Activated naive CD4-positive, alpha-beta T cell treated with anti-CD3 and anti-CD28 coated beads for 36 hours (primary cell): ENCODE measurements around the gene UBXN11. TPM values are rescaled to one million over a fixed set of nuclear protein-coding genes. Genes with fewer than 3 reads are reported as not detected.

ENCODE experiments used
- CTCF ChIA-PET: fragments of 350-600 bp; sonication (Branson Sonifier 250); formaldehyde crosslinking; loops from one replicate; lab custom pipeline; 2021; ENCODE audit warnings: antibody characterized with exemption; lab: Charles Lee
- DNase-seq: peaks from one replicate; pipeline ENCODE4 v3.0.0-alpha.2; 2020
- H3K27ac Mint-ChIP-seq: one replicate; pipeline ENCODE4 v1.8.0; 2021; ENCODE audit warnings: mild to moderate bottlenecking, mixed read lengths
- H3K27me3 Mint-ChIP-seq: one replicate; pipeline ENCODE4 v1.8.0; 2021; ENCODE audit warnings: low read depth, mixed read lengths
- H3K36me3 Mint-ChIP-seq: one replicate; pipeline ENCODE4 v1.8.0; 2021; ENCODE audit warnings: low read depth, mixed read lengths
- H3K4me1 Mint-ChIP-seq: one replicate; pipeline ENCODE4 v1.8.0; 2021; ENCODE audit warnings: low read depth, mixed read lengths
- H3K4me3 Mint-ChIP-seq: one replicate; pipeline ENCODE4 v1.8.0; 2021; ENCODE audit warnings: mild to moderate bottlenecking, moderate library complexity, mixed read lengths
- H3K9me3 Mint-ChIP-seq: one replicate; pipeline ENCODE4 v1.8.0; 2021; ENCODE audit warnings: mixed read lengths
- intact Hi-C: fragments of 100-400 bp; cut with micrococcal nuclease; formaldehyde crosslinking; loops from one replicate; pipeline ENCODE4 v1.15.1; 2023
- total RNA-seq, 2 experiments: library from RNA; stranded (reverse); gene quantifications; one replicate each; pipeline ENCODE4 v1.2.3, GENCODE V29; 2021

UBXN11 gene
- total RNA-seq, 2 experiments from 2014 or later = 26.4 to 26.9 TPM

DNA sequence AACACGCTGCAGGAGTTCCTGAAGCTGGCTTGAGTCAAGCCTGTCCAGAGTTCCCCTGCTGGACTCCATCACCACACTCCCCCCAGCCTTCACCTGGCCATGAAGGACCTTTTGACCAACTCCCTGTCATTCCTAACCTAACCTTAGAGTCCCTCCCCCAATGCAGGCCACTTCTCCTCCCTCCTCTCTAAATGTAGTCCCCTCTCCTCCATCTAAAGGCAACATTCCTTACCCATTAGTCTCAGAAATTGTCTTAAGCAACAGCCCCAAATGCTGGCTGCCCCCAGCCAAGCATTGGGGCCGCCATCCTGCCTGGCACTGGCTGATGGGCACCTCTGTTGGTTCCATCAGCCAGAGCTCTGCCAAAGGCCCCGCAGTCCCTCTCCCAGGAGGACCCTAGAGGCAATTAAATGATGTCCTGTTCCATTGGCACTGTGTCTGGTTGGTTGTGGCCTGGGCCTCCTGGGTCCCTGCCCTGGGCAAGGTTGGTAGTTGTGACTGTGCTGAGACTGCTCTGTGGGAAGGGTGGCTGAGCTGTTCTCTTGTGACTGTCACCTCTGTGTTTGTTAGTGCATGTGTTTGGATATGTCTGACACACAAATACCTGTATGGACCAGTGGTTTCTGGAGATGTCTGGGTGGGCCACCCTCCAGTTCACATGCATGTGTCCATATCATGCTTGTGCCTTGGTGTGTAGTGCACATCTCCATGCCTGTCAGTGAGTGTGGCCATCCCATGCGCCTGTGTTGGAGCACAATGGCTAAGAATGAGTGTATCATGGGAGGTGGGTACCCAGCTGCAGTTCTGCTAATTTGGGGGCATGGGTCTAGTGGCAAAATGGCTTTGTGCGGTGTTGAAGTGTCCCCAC is 25.1 kb downstream of the UBXN11 start:
- Mint-ChIP-seq H3K27me3 (no peaks in the 10 kb centered on the region), H3K27ac (peak overlapping the region; percentile 63), H3K36me3 (peaks cover 32% of the 10 kb centered on the region), H3K4me3 (peak overlapping the region; percentile 58), H3K4me1 (peaks cover 87% of the 10 kb centered on the region), H3K9me3 (no peaks in the 10 kb centered on the region)
- intact Hi-C loops = loop anchor here (5.0 kb wide), 1 partner anchor 154 kb away; no protein-coding TSS in a partner anchor
- CTCF ChIA-PET = interaction anchor here (9.0 kb wide), 1 partner anchor 38 kb away, joined by 193 read pairs; the partner anchor contains the start of gene CD52
- no peak for DNase-seq

GRCh38 chr1:26280333-26281042 is 25.9 kb downstream of the UBXN11 start:
- peaks cover 35% of the 10 kb centered on the region for H3K36me3 Mint-ChIP-seq
- no peaks in the 10 kb centered on the region for H3K9me3 Mint-ChIP-seq
- peak overlapping the region; percentile 83 for H3K27ac Mint-ChIP-seq
- H3K4me3 Mint-ChIP-seq = peak overlapping the region; percentile 81
- no peaks in the 10 kb centered on the region for H3K27me3 Mint-ChIP-seq
- H3K4me1 Mint-ChIP-seq = peaks cover 88% of the 10 kb centered on the region
- intact Hi-C loops = loop anchor here (5.0 kb wide), 1 partner anchor 153 kb away; no protein-coding TSS in a partner anchor
- CTCF ChIA-PET = interaction anchor here (1.1 to 9.0 kb wide), 3 partner anchors 6 to 46 kb away, joined by 5 to 193 read pairs (median 68); partner anchors contain the start of genes CD52 and CEP85
- peak; percentile 30 for DNase-seq

- Mint-ChIP-seq H3K36me3 (peaks cover 33% of the 10 kb centered on the region), H3K9me3 (no peaks in the 10 kb centered on the region), H3K27me3 (no peaks in the 10 kb centered on the region), H3K4me1 (peaks cover 87% of the 10 kb centered on the region), H3K4me3 (peak within 1 kb of the TSS; percentile 81), H3K27ac (peak within 1 kb of the TSS; percentile 87)
- peak; percentile 86 for DNase-seq
- CTCF ChIA-PET = interaction anchor here (0.7 to 9.0 kb wide), 7 partner anchors 7 to 137 kb away, joined by 3 to 193 read pairs (median 5); partner anchors contain the start of genes CD52 and CEP85
- intact Hi-C loops = loop anchor here (1.0 to 5.0 kb wide), 3 partner anchors 8 to 167 kb away; partner anchors contain the start of gene PDIK1L
Observed at GRCh38 chr1:26279456-26280332, 26.7 kb downstream of the UBXN11 start, which contains the start of gene SH3BGRL3. TSS of gene SH3BGRL3 (plus strand) at chr1:26280086. CDS start at chr1:26280156, 70 bp downstream.

DNA sequence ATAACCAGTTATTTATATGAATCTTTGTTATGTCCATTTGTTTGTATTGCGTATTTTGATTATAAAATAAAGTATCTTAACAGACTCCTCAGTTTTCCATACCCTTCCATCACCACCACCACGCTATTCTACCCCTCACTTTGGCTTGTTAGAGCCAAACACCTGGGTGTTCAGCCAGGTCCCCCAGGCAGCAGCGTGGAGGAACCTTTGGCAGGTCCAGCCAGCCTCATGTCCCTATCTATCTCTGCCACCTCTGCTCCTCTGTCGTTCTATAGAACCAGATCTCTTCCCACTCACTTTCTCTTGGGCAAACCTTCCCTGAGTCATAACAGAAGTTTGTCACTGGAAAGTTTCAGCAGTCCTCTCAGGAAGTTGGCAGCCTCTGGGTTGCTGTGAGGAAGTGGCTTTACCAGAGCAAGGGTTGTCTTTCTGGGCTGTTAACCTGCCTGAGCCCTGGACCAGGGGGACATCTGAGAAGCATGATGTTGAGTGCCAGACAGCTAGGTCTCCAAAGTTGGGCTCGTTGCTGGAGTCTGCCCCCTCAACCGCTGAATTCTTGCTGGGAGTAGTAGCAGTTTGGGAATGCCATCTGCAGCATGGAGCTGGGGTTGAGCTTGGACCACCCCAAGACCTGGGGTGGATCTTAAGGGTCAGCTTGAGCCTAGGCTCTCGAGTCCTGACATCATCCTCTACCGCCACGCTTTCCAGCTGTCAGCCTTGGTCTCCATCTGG is 27.5 kb downstream of the UBXN11 start:
- H3K27me3 Mint-ChIP-seq = no peaks in the 10 kb centered on the region
- H3K36me3 Mint-ChIP-seq = peaks cover 33% of the 10 kb centered on the region
- H3K4me3 Mint-ChIP-seq = peak overlapping the region; percentile 81
- CTCF ChIA-PET = interaction anchor here (0.7 to 9.0 kb wide), 8 partner anchors 8 to 138 kb away, joined by 3 to 193 read pairs (median 6); partner anchors contain the start of genes CD52 and CEP85
- DNase-seq = peak; percentile 49
- peaks cover 80% of the 10 kb centered on the region for H3K4me1 Mint-ChIP-seq
- H3K9me3 Mint-ChIP-seq = no peaks in the 10 kb centered on the region
- intact Hi-C loops = loop anchor here (1.0 to 5.0 kb wide), 2 partner anchors 8 to 167 kb away; partner anchors contain the start of gene PDIK1L
- H3K27ac Mint-ChIP-seq = peak overlapping the region; percentile 87

DNA sequence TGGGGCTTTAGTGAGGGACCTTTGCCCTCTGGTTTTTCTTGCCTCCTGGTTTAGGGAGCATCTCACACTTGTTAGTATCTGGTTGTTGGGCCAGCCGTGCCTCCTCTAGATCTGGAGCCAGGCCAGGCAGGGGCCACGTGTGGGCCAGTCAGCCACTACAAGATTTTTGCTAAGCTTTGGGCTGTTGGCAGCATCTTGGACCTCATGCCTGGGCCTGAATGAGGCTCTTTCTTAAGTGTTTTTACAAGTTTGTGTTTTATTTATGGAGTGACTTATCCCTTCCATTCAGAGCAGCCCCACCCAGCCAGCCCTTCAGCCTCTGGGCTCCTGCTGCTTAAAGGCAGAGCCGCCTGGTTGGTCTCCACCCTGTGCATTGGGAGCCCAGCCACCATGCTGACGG is 28.1 kb downstream of the UBXN11 start:
- peaks cover 29% of the 10 kb centered on the region for H3K36me3 Mint-ChIP-seq
- DNase-seq = no peak

GRCh38 chr1:26277719-26278118 is 28.7 kb downstream of the UBXN11 start:
- intact Hi-C loops = loop anchor here (2.0 to 5.0 kb wide), 2 partner anchors 85 to 165 kb away; partner anchors contain the start of gene PDIK1L
- Mint-ChIP-seq H3K9me3 (no peaks in the 10 kb centered on the region), H3K27ac (peak overlapping the region; percentile 26), H3K4me1 (peaks cover 68% of the 10 kb centered on the region), H3K4me3 (no peak overlapping the region), H3K27me3 (no peaks in the 10 kb centered on the region), H3K36me3 (peaks cover 31% of the 10 kb centered on the region)
- no peak for DNase-seq
- CTCF ChIA-PET = interaction anchor here (0.7 to 9.0 kb wide), 6 partner anchors 9 to 139 kb away, joined by 3 to 193 read pairs (median 13); partner anchors contain the start of gene CD52

More for the DNA sequence above, 28.1 kb downstream of the UBXN11 start:
- no peaks in the 10 kb centered on the region for H3K27me3 Mint-ChIP-seq
- H3K27ac Mint-ChIP-seq = peak overlapping the region; percentile 26
- H3K4me1 Mint-ChIP-seq = peaks cover 74% of the 10 kb centered on the region
- intact Hi-C loops = loop anchor here (5.0 kb wide), 1 partner anchor 166 kb away; the partner anchor contains the start of gene PDIK1L
- H3K9me3 Mint-ChIP-seq = no peaks in the 10 kb centered on the region
- no peak overlapping the region for H3K4me3 Mint-ChIP-seq
- CTCF ChIA-PET = interaction anchor here (1.8 to 9.0 kb wide), 4 partner anchors 8 to 86 kb away, joined by 6 to 193 read pairs (median 44); partner anchors contain the start of gene CD52

DNA sequence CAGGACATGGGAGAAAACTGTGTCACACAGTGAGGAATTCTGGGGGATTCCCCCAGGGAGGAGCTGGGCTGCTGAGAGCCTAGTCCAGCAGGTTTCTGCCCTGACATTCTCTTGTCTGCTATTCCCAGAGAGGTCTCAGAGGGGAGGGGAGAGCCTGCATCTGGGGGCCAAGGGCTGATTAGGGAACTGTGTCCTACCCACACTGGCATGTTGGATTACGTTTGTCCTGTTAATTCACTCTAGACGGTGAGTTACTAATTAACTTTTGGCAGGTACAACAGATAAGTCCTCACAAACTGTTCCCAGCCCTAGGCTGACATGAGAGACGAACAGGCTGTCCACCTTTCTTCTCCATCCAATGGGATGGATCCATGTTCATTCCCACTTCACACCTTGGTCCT is 29.2 kb downstream of the UBXN11 start:
- intact Hi-C loops = loop anchor here (2.0 to 5.0 kb wide), 2 partner anchors 86 to 165 kb away; partner anchors contain the start of gene PDIK1L
- CTCF ChIA-PET = interaction anchor here (0.7 to 9.0 kb wide), 6 partner anchors 9 to 140 kb away, joined by 3 to 193 read pairs (median 13); partner anchors contain the start of gene CD52
- H3K4me3 Mint-ChIP-seq = no peak overlapping the region
- no peak for DNase-seq
- no peaks in the 10 kb centered on the region for H3K9me3 Mint-ChIP-seq
- H3K36me3 Mint-ChIP-seq = peaks cover 32% of the 10 kb centered on the region
- H3K27ac Mint-ChIP-seq = peak overlapping the region; percentile 94
- H3K27me3 Mint-ChIP-seq = no peaks in the 10 kb centered on the region
- peaks cover 63% of the 10 kb centered on the region for H3K4me1 Mint-ChIP-seq

- Mint-ChIP-seq H3K27ac (peak overlapping the region; percentile 94), H3K9me3 (no peaks in the 10 kb centered on the region), H3K4me1 (peaks cover 58% of the 10 kb centered on the region), H3K36me3 (peaks cover 35% of the 10 kb centered on the region), H3K4me3 (peak overlapping the region; percentile 10), H3K27me3 (no peaks in the 10 kb centered on the region)
- CTCF ChIA-PET = interaction anchor here (0.6 to 9.0 kb wide), 16 partner anchors 10 to 144 kb away, joined by 3 to 193 read pairs (median 4); partner anchors contain the start of genes CD52 and CEP85
- intact Hi-C loops = loop anchor here (1.0 to 5.0 kb wide), 3 partner anchors 86 to 164 kb away; partner anchors contain the start of gene PDIK1L
- no peak for DNase-seq
Observed at GRCh38 chr1:26276432-26276838, 30.0 kb downstream of the UBXN11 start.

DNA sequence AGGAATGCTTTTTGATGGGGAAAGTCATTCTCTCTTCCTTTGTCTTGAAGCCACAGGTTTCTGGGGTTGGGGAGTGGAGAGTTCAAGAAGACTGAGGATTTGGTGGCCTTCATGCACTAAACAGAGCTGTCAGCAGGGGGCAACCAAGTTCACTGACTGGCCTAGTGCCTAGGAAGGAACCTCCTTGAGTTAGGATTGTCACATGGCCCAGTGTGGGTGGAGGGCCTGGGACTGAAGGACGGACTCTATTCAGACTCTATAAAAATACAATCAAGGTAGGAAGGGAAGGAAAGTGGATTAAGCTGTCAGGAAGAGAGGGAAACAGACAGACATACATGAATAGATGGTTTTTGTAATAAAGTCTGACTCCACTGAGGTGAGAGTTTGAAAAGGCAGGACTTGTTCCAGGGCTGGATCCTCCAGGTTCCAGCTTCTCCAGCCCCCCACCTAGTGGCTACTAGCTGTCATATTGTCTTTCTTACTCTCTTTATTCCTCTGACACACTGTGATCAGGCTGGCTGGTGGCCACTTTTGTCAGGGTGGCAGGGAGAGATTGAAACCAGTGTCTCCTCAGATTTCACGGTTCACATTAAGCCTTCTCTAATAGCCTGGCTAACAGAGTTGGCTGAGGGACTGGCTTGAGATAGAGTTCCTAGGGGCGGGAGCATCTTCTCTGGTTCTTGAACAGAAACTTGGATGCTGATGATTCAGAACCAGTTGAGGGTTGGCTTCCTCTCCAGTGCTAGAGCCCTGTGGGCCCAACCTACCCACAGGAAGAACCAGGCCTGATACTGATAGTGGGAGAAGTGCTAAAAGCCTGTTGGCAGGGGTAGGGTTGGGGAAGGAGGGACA is 30.6 kb downstream of the UBXN11 start:
- DNase-seq = peak; percentile 89
- Mint-ChIP-seq H3K27ac (peak overlapping the region; percentile 94), H3K4me3 (no peak overlapping the region), H3K9me3 (no peaks in the 10 kb centered on the region), H3K27me3 (no peaks in the 10 kb centered on the region), H3K4me1 (peaks cover 52% of the 10 kb centered on the region), H3K36me3 (peaks cover 32% of the 10 kb centered on the region)
- intact Hi-C loops = loop anchor here (1.0 to 5.0 kb wide), 7 partner anchors 41 to 164 kb away; partner anchors contain the start of genes CEP85 and PDIK1L
- CTCF ChIA-PET = interaction anchor here (0.5 to 9.0 kb wide), 23 partner anchors 10 to 227 kb away, joined by 3 to 193 read pairs (median 4); partner anchors contain the start of genes CD52 and CEP85
